Neural cell (in vitro differentiated cells): ENCODE measurements around the gene PODN.

ENCODE experiments used
- EP300 ChIP-seq: fragments of 450-650 bp; conservative IDR thresholded peaks from 2 replicates; pipeline ENCODE4 v1.6.1; 2014; ENCODE audit warnings: antibody characterized with exemption, mild to moderate bottlenecking, moderate library complexity; ENCODE audit not compliant: poor library complexity, severe bottlenecking
- RAD21 ChIP-seq: fragments of 450-650 bp; conservative IDR thresholded peaks from 2 replicates; pipeline ENCODE4 v1.6.1; 2014; ENCODE audit warnings: antibody characterized with exemption, mild to moderate bottlenecking, moderate library complexity
- TF ChIP-seq, protein P1 (sequence below): fragments of 450-650 bp; IDR thresholded peaks from 2 replicates; pipeline ENCODE4 v1.5.1; 2014; ENCODE audit warnings: antibody characterized with exemption, mild to moderate bottlenecking, moderate library complexity; ENCODE audit not compliant: poor library complexity, severe bottlenecking

DNA sequence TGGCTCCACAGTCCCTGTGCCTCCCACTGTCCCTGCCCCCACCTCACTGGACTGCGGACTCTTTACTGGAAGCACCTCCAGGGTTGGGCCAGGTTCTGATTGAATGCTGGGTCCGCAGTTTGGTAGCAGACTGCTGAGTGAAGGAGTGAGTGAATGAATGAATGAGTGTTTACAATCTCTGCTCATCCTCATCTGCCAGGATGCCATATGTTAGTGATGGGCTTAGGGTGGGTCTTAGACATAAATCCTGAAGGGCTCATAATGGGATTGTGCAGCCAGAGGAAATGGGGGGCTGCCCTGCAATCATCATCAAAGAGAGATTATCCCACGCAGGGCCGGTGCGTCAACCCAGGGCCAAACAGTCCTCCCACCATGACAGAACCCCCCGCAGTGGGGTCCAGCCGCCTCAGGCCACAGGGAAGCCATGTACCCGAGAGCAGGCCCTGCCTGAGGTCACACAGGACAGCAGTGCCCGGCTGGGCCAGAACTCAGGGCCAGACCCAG lies 54.3 kb downstream of the PODN start:
- TF ChIP-seq, protein P1, sequence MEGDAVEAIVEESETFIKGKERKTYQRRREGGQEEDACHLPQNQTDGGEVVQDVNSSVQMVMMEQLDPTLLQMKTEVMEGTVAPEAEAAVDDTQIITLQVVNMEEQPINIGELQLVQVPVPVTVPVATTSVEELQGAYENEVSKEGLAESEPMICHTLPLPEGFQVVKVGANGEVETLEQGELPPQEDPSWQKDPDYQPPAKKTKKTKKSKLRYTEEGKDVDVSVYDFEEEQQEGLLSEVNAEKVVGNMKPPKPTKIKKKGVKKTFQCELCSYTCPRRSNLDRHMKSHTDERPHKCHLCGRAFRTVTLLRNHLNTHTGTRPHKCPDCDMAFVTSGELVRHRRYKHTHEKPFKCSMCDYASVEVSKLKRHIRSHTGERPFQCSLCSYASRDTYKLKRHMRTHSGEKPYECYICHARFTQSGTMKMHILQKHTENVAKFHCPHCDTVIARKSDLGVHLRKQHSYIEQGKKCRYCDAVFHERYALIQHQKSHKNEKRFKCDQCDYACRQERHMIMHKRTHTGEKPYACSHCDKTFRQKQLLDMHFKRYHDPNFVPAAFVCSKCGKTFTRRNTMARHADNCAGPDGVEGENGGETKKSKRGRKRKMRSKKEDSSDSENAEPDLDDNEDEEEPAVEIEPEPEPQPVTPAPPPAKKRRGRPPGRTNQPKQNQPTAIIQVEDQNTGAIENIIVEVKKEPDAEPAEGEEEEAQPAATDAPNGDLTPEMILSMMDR = no peak
- TF ChIP-seq RAD21 (no peak), EP300 (no peak)
